Upper lobe of left lung (tissue), 6 donors: ENCODE measurements around the gene VPS37D. TPM values are rescaled to one million over a fixed set of nuclear protein-coding genes. Genes with fewer than 3 reads are reported as not detected.

Source experiments
- ATAC-seq, 2 donors: fragments of 200-7000 bp; cut with Tn5 transposase; one replicate each; pipeline ENCODE4 v1.9.1; 2022; ENCODE audit warnings: mild to moderate bottlenecking in 2 of 2, moderate library complexity in 2 of 2; ENCODE audit not compliant: low FRiP score in 2 of 2
- DNase-seq, 2 donors: peaks; one replicate each; pipeline ENCODE4 v3.0.0-alpha.2; 2019 to 2020
- H3K27ac ChIP-seq, 4 donors: fragments of 200-600 bp; sonication (generic); one replicate each; pipeline ENCODE4 v1.5.1; 2016 to 2019
- H3K27me3 ChIP-seq, 4 donors: fragments of 200-600 bp; sonication (generic); one replicate each; pipeline ENCODE4 v1.5.1; 2017 to 2019
- H3K36me3 ChIP-seq, 4 donors: fragments of 200-600 bp; sonication (generic); one replicate each; pipeline ENCODE4 v1.5.1; 2016 to 2019
- H3K4me1 ChIP-seq, 4 donors: fragments of 200-600 bp; sonication (generic); one replicate each; pipeline ENCODE4 v1.5.1; 2018 to 2019
- H3K4me3 ChIP-seq, 4 donors: fragments of 200-600 bp; sonication (generic); one replicate each; pipeline ENCODE4 v1.5.1; 2017 to 2019; ENCODE audit warnings: mild to moderate bottlenecking in 2 of 4, moderate library complexity in 1 of 4
- H3K9me3 ChIP-seq, 4 donors: fragments of 200-600 bp; sonication (generic); one replicate each; pipeline ENCODE4 v1.5.1; 2018 to 2019
- EP300 ChIP-seq, 4 donors: sonication (generic); formaldehyde crosslinking; IDR thresholded peaks; one replicate each; pipeline ENCODE4 v1.5.1; 2017; ENCODE audit warnings: antibody characterized with exemption in 4 of 4, control low read depth in 2 of 4
- POLR2A ChIP-seq, 4 donors: fragments of 450-650 bp; IDR thresholded peaks; one replicate each; pipeline ENCODE4 v1.5.1; 2016 to 2017; ENCODE audit warnings: antibody characterized with exemption in 4 of 4, mild to moderate bottlenecking in 2 of 4
- POLR2AphosphoS5 ChIP-seq, 2 donors: sonication (generic); formaldehyde crosslinking; IDR thresholded peaks; one replicate each; pipeline ENCODE4 v1.5.1; 2017; ENCODE audit warnings: antibody characterized with exemption in 2 of 2
- WGBS, 2 donors: methylation state at CpG; one replicate each; pipeline ENCODE4 v1.1.5; 2017 to 2018; 5-methylcytosine and 5-hydroxymethylcytosine counted together
- total RNA-seq, 6 donors: library from RNA; depleted of rRNA in 4 of 6; stranded (reverse); fragments of >200 nt in 4 of 6; gene quantifications; one replicate each; pipeline versions ENCODE4 v1.1.0 to v1.2.1, GENCODE V29; 2016 to 2021
- TF ChIP-seq, protein P1 (sequence below), 6 experiments: fragments of 450-650 bp in 4 of 6; fragments of 200-600 bp in 2 of 6; sonication (generic) in 2 of 6; IDR thresholded peaks; one replicate each; pipeline ENCODE4 v1.5.1; 2016 to 2019; ENCODE audit warnings: antibody characterized with exemption in 6 of 6
- donor health status: DM: no; HTN: no; CAD: no; lungs with moderate emphysema.
- donor health status: DM: no; HTN: yes; CAD: no; lungs with severe emphysema.

The VPS37D gene
- total RNA-seq, 6 donors from 2014 or later = 1.0 to 4.3 (median 1.5) TPM

DNA sequence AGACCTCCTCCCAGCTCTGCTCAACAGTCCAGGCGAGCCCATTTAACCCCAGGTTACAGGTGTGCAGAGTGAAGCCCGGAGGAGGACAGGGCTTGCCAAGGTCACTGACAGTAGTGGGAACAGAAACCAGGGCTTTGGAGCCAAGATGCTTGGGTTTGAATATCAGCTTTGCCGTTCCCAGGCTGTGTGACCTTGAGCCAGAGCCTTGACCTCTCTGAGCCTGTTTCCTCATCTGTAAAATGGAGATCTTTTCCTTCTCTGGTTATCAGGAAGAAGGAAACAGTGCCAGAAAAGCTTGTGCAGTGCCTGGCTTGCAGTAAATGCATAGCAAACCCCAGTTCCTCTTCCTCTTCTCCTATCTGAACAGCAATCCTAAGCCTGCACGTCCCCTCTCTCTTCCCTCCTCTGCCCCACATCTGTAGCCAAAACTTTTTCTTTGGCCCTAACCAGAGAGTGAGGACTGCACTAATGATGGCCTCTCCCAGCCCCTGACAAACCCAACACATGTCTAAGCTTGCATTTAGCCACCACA, 21.9 kb upstream of the VPS37D start:
- no peak overlapping the region for H3K27ac ChIP-seq
- no peaks in the 10 kb centered on the region for H3K36me3 ChIP-seq
- H3K9me3 ChIP-seq = peaks cover 0 to 10% (median 7%) of the 10 kb centered on the region in 4 donors
- WGBS, 2 donors = 45 to 52% methylated on average over 4 of the region's 4 CpGs
- no peak for TF ChIP-seq POLR2A (IDR thresholded peaks at IDR 0.05)
- TF ChIP-seq, protein P1, sequence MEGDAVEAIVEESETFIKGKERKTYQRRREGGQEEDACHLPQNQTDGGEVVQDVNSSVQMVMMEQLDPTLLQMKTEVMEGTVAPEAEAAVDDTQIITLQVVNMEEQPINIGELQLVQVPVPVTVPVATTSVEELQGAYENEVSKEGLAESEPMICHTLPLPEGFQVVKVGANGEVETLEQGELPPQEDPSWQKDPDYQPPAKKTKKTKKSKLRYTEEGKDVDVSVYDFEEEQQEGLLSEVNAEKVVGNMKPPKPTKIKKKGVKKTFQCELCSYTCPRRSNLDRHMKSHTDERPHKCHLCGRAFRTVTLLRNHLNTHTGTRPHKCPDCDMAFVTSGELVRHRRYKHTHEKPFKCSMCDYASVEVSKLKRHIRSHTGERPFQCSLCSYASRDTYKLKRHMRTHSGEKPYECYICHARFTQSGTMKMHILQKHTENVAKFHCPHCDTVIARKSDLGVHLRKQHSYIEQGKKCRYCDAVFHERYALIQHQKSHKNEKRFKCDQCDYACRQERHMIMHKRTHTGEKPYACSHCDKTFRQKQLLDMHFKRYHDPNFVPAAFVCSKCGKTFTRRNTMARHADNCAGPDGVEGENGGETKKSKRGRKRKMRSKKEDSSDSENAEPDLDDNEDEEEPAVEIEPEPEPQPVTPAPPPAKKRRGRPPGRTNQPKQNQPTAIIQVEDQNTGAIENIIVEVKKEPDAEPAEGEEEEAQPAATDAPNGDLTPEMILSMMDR (IDR thresholded peaks at IDR 0.05) = no peak
- TF ChIP-seq POLR2AphosphoS5 (IDR thresholded peaks at IDR 0.05) = no peak
- no peak for TF ChIP-seq EP300 (IDR thresholded peaks at IDR 0.05)
- no peak overlapping the region for H3K4me3 ChIP-seq
- peaks cover 0 to 13% (median 6%) of the 10 kb centered on the region in 4 donors for H3K27me3 ChIP-seq
- no peak for ATAC-seq
- peaks cover 6 to 9% (median 7%) of the 10 kb centered on the region in 4 donors for H3K4me1 ChIP-seq
- DNase-seq = no peak

DNA sequence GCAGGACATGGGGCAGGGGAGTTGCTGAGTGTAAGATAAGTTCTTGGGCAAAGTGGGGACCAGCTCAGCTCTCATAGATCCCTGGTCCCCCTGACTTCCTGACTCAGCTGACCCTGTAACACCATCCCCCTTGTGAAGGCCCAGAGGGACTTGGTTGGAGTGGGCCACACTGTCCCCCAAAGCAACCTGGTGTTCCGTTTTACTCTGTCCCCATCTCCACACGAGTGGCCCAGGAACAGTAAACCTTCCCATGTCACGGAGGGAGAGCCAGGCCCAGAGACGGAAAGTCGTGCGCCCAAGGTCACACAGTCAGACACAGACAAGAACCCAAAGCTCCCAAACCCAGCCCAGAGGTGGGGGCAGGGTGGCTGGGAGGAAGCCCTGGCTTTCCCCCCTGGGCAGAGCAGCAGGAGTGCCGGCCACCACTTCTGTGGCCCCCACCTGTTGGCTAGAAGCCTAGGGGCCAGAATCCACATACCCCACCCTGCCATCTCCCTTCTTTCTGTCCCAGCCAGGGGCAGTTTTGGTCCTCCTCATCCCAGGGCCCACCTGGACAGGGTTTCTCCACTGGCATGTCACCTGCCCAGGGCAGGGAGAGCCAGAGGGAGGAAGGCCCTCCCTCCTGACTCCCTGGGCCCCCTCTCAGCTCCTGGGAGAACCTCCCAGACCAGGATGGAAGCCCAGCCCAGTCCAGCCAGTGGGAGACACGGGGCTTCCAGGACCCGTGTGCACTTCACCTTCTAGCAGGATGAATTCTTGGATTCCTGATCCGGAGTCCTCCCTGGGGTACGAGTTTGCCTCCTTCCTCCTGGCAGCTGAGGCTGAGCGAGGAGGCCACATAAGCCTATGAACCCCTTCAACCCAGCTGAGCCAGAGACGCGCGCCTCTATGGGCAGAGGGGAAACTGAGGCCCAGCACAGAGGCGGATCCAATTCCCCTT, 20.6 kb upstream of the VPS37D start:
- Histone ChIP-seq H3K27ac (no peak overlapping the region), H3K4me3 (peak overlapping the region in 1 of 4 donors; percentile 48), H3K36me3 (no peaks in the 10 kb centered on the region), H3K27me3 (peaks cover 0 to 13% (median 6%) of the 10 kb centered on the region in 4 donors), H3K9me3 (no peaks in the 10 kb centered on the region), H3K4me1 (peaks cover 6 to 9% (median 7%) of the 10 kb centered on the region in 4 donors)
- 59 to 78% methylated on average over 6 to 13 of the region's 16 CpGs for WGBS, 2 donors
- DNase-seq (no peak), ATAC-seq (no peak)
- TF ChIP-seq POLR2AphosphoS5 (IDR thresholded peaks at IDR 0.05) (no peak), POLR2A (IDR thresholded peaks at IDR 0.05) (no peak), EP300 (IDR thresholded peaks at IDR 0.05) (no peak)
- TF ChIP-seq, protein P1 (IDR thresholded peaks at IDR 0.05) = no peak

DNA sequence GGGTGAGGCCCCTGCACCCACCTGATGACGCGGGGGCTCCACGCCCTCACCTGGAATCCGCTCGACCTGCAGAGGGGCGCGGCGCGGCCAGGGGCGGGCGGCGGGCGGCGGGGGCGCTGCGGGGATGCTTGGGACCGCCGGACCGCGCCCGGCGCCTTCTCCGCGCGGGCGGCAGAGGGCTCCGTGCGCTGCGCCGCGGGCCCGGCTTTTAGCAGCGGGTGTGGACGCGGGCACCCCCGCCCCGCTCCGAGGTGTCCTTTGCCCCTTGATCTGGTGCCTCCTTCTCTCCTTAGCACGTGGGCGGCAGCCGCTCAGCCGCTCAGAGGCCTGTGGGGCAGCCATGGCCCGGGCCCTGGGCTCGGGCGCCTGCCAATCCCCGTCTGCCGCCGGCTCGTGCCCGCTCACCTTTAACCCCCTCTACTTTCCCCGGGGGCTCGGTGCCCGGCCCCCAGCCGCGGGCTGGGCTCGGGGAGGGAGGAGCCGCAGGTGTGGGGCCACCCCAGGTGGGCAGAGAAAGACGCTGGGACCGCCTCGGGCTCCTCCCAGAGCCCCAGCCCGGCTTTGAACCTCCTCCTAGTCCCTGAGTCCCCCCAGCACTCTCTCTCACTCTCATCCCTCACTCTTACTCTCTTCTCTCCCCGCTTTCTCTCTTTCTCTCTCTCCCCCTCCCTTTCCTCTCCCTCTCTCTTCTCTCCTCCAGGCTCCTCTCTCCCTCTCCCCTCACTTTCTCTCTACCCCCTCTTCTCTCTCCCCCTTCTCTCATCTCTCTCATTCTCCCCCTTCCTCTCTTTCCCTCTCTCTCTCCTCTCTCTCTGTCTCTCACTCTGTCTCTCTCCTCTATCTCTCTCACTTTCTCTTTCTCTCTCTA, 19.7 kb upstream of the VPS37D start:
- H3K9me3 ChIP-seq = no peaks in the 10 kb centered on the region
- TF ChIP-seq, protein P1 (IDR thresholded peaks at IDR 0.05) = peak in 1 of 6 experiments; percentile 51
- no peak for TF ChIP-seq POLR2AphosphoS5 (IDR thresholded peaks at IDR 0.05)
- H3K36me3 ChIP-seq = no peaks in the 10 kb centered on the region
- peak overlapping the region in 3 of 4 donors; percentile 26 to 48 (median 44) for H3K4me3 ChIP-seq
- ATAC-seq = peak; percentile 3 to 44
- no peak overlapping the region for H3K27ac ChIP-seq
- H3K4me1 ChIP-seq = peaks cover 6 to 9% (median 7%) of the 10 kb centered on the region in 4 donors
- 2 to 3% methylated on average over 22 to 24 of the region's 62 CpGs for WGBS, 2 donors
- H3K27me3 ChIP-seq = peaks cover 0 to 13% (median 6%) of the 10 kb centered on the region in 4 donors
- peak in 1 of 2 donors; percentile 87 for DNase-seq

DNA sequence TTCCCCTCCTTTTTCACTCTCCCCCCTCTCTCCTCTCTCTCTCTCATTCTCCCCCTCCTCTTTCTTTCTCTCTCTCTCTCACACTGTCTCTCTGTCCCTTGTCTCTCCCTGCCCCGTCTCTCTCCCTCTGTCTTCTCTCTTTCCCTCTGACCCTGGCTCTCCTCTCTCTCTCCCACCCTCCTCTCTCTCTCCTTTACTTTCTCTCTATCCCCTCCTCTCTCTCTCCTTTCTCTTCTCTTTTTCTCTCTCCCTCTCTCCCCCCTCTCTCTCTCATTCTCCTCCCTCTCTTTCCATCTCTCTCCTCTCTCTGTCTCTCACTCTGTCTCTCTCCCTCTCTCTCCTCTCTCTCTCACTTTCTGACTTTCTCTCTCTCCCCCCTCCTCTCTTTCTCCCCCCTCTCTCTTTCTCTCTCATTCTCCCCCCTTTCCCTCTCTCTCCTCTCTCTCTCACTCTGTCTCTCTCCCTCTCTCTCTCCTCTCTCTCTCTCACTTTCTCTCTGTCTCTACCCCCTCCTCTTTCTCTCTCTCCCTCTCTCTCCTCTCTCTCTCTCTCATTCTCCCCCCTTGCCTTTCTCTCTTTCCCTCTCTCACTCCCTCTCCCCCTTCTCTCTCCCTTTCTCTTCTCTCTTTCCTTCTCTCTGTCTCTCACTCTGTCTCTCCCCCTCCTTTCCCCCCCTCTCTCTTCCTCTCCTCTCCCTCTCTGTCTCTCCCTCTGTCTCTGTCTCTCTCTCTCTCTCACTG, 18.9 kb upstream of the VPS37D start:
- Histone ChIP-seq H3K27ac (no peak overlapping the region), H3K27me3 (peaks cover 0 to 13% (median 6%) of the 10 kb centered on the region in 4 donors), H3K4me1 (peaks cover 6 to 9% (median 7%) of the 10 kb centered on the region in 4 donors), H3K4me3 (no peak overlapping the region), H3K36me3 (no peaks in the 10 kb centered on the region), H3K9me3 (no peaks in the 10 kb centered on the region)
- 61 to 62% methylated on average over 1 of the region's 1 CpG for WGBS, 2 donors
- DNase-seq (no peak), ATAC-seq (no peak)
- TF ChIP-seq POLR2A (IDR thresholded peaks at IDR 0.05) (no peak), EP300 (IDR thresholded peaks at IDR 0.05) (no peak), POLR2AphosphoS5 (IDR thresholded peaks at IDR 0.05) (no peak)
- TF ChIP-seq, protein P1 (IDR thresholded peaks at IDR 0.05) = no peak
